Measurements from ENCODE around the gene PSMB7. TPM values are rescaled to one million over a fixed set of nuclear protein-coding genes. Genes with fewer than 3 reads are reported as not detected.

PSMB7 gene
- total RNA-seq, 1 donor from 2014 or later = 87.6 TPM

DNA sequence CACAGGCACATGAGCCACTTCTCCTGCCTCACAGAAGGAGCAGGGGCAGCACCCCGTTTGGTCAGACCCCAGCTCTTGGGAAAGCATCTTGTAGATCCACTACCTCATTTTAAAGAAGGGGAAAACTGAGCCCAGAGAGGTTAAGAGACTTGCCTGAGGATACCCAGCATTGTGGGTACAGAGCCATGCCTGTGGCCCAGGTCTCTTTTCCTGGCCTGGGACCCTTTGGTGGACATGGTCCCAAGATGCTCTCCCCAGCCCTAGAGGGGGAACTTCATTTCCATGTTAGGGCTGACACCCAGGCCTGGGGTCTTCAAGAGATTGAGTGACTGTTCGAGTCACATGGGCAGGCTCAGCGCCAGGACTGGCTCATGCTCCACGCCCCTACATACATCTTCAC, 93.3 kb downstream of the PSMB7 start:
- intact Hi-C loops (cut with DNase I) = loop anchor here (5.0 kb wide), 1 partner anchor 195 kb away; no protein-coding TSS in a partner anchor
- DNase-seq (ENCODE audit: low spot score) (no peak), ATAC-seq (no peak)

GRCh38 chr9:124321416-124321815, 93.8 kb downstream of the PSMB7 start:
- ATAC-seq (no peak), DNase-seq (ENCODE audit: low spot score) (no peak)
- intact Hi-C loops (cut with DNase I) = loop anchor here (5.0 kb wide), 1 partner anchor 194 kb away; no protein-coding TSS in a partner anchor

DNA sequence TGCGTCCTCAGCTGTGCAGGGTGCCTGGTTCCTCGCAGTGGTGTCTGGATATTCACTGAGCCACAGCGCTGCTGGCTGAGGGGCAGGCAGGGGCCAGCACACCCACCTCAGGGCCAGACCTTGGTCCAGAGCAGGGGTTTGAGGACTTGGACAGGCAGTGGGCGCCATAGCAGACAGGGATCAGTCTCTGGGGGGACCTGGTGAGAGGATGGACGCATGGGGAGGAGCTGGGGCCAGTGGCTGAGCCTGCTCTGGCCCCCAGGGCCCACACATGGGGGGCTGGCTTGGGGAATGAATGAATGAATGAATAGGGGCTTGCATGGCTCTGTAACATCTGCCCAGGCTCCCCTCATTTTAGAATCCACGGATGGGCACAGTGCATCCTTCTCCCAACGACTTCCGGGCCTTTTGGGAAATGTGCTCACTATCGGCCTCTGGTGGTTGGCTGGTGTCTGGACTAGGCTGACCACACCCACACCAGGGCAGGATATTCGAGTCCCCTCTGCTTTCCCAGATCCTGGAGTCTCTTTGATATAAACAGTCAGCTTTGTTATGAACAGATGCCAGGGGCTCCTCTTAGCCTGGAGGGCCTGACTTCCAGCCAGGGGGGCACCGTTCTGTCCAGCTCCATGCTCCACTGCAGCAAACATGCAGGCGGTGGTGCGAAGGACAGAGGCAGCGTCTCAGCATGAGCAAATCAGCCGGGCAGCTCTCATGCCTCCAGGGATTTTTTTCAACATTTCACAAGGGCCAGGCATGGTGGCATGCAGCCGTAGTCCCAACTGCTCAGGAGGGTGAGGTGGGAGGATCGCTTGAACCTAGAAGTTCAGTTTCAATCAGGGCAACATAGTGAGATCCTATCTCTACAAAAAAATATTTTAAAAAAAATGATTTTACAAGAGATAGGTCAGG, 94.9 kb downstream of the PSMB7 start:
- intact Hi-C loops (cut with DNase I) = loop anchor here (5.0 kb wide), 1 partner anchor 193 kb away; no protein-coding TSS in a partner anchor
- ATAC-seq (peak; percentile 88), DNase-seq (ENCODE audit: low spot score) (peak; percentile 85)

- DNase-seq (ENCODE audit: low spot score) = no peak
- no peak for ATAC-seq
- intact Hi-C loops (cut with DNase I) = no loop called here
Measured at GRCh38 chr9:124315882-124316281, 99.4 kb downstream of the PSMB7 start.

DNA sequence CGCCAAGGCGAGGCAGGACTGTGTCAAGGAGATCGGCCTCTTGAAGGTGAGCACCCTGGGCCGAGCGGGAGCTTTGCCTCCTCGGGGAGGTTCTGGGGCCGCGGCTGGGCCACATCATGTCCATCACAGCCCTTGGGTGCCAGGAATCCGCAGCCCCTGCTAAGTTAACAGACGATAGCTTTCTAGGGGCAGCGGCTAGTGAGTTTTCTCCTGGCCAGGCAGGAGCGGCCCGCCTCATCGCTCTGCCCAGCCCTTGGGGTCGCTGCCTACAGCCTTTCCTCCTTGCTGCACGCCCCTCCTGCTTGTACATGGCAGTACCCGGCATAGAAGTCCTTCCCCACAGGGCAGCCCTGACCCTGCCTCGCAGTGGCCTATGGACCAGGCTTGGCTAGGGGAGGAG, 101.3 kb downstream of the PSMB7 start:
- DNase-seq (ENCODE audit: low spot score) (no peak), ATAC-seq (no peak)
- intact Hi-C loops (cut with DNase I) = no loop called here

GRCh38 chr9:124312290-124313265, 102.7 kb downstream of the PSMB7 start:
- ATAC-seq (no peak), DNase-seq (ENCODE audit: low spot score) (no peak)
- intact Hi-C loops (cut with DNase I) = no loop called here

GRCh38 chr9:124311283-124311682, 104.0 kb downstream of the PSMB7 start:
- intact Hi-C loops (cut with DNase I) = no loop called here
- no peak for ATAC-seq
- DNase-seq (ENCODE audit: low spot score) = no peak

DNA sequence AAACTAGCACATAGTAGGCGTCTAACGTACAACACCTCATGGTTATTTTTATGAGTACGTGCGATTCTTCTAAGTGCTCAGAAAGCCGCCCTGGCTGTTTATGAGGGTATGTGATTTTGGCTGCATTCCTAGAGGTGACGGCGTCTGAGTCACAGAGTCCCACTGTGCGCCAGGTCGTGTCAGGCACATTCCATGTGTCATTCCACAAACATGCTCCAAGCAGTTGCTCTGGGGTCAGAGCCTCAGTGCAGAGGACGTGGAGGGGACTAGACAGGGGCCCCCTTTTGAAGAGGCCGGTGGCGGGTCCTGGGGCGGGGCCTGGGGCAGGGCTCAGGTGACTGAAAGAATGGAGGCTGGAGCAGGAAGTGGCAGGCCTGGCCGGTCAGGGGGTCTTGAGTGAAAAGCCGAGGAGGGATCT, 105.6 kb downstream of the PSMB7 start:
- intact Hi-C loops (cut with DNase I) = no loop called here
- DNase-seq (ENCODE audit: low spot score) (no peak), ATAC-seq (peak; percentile 16)

GRCh38 chr9:124308606-124309491, 106.4 kb downstream of the PSMB7 start:
- intact Hi-C loops (cut with DNase I) = no loop called here
- no peak for DNase-seq (ENCODE audit: low spot score)
- peak; percentile 10 for ATAC-seq

DNA sequence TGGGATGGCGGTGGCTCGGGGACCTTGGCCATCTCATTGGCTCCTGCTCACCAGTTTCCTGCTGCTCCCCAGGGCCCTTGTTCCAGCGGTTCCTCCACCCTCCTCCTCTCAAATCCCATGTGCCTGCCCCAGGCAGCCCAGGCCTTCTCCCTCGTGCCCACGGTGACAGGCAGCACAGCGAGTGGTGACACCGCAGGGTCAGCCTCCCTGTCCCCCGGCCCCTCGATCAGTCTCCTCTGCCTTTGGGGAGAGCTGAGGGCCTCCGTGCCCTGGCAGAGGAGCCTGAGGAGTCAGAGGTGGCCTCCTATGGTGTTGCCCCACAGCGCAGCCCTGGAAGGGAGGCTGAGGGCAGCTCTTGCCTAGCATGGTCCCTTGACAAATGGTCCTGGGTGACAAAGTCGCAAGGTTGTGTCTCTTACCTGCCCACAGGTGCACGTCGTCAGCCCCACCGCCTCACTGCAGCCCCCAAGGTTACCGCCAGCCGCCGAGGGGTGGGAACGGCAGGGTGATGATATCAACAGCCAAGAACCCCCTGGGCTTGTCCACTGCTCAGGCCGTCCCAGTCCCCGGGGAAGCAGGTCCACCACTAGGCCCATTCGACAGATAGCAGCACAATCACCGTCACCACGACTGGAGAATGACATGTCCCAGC, 107.7 kb downstream of the PSMB7 start:
- DNase-seq (ENCODE audit: low spot score) (no peak), ATAC-seq (no peak)
- intact Hi-C loops (cut with DNase I) = no loop called here

DNA sequence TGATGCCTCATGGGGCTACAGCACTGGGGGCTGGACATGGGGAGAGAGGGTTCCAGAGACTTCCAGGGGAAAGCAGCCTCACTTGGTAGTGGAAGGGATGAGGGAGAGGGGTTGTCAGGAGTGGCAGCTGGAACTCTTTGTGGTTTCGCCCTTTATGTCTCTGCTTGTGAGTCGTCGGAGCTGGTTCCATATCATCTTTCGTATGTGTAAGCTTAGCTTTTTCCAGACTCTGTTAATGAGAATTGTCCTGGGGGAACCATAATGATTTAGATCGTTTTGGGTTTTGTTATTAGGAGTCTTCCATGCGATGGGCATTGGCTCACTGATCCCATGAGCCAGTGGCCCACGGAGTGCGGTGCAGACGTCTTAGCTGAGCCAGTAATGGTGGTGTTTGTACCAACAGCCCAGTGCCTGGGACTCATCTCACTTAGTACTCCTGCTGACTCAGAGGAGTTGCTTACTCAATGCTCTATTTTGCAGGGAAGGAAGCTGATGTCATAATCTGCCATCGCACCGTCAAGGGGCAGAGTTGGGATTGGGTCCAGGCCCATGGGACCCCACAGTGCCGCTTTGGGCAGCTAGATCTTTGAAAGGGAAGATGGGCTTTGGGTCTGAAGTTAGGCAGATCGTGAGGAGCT, 109.0 kb downstream of the PSMB7 start:
- intact Hi-C loops (cut with DNase I) = no loop called here
- DNase-seq (ENCODE audit: low spot score) = no peak
- no peak for ATAC-seq

DNA sequence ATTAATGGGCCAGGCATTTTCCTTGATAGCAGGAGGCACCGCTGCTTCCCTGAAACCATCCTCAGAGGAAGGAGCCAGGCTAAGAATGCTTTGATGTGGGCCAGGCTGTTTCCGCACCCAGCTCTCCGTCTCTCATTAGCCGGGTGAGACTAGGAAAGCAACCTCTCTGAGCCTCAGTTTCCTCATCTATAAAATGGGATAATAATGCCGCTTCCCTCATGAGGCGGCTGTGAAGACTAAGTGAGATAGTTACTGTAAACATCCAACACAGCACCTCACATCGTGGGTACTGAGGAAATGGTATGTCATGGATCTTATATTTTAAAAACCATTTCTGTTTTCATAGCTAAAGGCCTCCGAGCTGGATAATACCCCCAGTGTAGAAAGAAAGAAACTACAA, 111.0 kb downstream of the PSMB7 start:
- no peak for DNase-seq (ENCODE audit: low spot score)
- intact Hi-C loops (cut with DNase I) = no loop called here

DNA sequence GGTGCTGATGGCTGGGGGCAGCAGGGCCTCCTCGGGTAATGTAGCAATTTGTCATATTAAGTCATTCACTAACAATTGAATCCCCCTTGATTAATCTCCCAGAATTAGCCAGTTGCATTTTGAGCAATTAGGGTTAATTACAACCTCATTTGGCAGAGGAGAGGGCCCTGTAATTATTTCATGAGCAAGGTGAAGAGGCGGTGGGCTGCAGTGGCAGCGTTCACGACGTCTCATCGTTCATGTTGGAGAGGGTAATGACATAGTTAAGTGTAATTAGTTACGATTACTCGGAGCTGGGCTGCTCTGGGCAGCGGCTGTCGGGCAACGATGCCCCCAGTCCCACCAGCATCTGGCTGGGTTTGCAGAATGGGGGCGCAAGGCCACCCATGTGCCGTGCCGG, 111.5 kb downstream of the PSMB7 start:
- ATAC-seq (no peak), DNase-seq (ENCODE audit: low spot score) (no peak)
- intact Hi-C loops (cut with DNase I) = no loop called here

More for the DNA sequence above, 111.0 kb downstream of the PSMB7 start:
- ATAC-seq = no peak

Other genes with a start within 250 kb of the PSMB7 start
- gene NEK6, start 157.5 kb downstream of the PSMB7 start, total RNA-seq = 103 TPM
- gene ADGRD2, start 35.0 kb upstream of the PSMB7 start, total RNA-seq = not detected
- gene NR5A1, start 92.0 kb upstream of the PSMB7 start, total RNA-seq = not detected

Measured in sciatic nerve (tissue), 2 donors.